Colonic mucosa (tissue), 4 donors: ENCODE results near the gene ZFAND2A. TPM values are rescaled to one million over a fixed set of nuclear protein-coding genes. Genes with fewer than 3 reads are reported as not detected.
A peak's percentile ranks its signal among the peaks of the same experiment; 100 is the strongest.
"Not testable (repeated sequence)": the region's sequence is repeated elsewhere in the genome, so short reads cannot be mapped to it uniquely, and the experiment has no call there.

Source experiments
- DNase-seq: peaks from one replicate; pipeline ENCODE4 v3.0.0-alpha.2; 2020
- H3K27ac ChIP-seq: fragments of 200-600 bp; one replicate; pipeline ENCODE4 v1.8.0; 2021
- H3K27me3 ChIP-seq: fragments of 200-600 bp; one replicate; pipeline ENCODE4 v1.8.0; 2021
- H3K36me3 ChIP-seq: fragments of 200-600 bp; one replicate; pipeline ENCODE4 v1.8.0; 2021
- H3K4me1 ChIP-seq: fragments of 200-600 bp; one replicate; pipeline ENCODE4 v1.8.0; 2021; ENCODE audit warnings: mild to moderate bottlenecking
- H3K4me3 ChIP-seq: fragments of 200-600 bp; one replicate; pipeline ENCODE4 v1.8.0; 2021
- H3K9ac ChIP-seq, 2 donors: one replicate each; pipeline ENCODE4 v1.7.0; 2013; ENCODE audit warnings: control low read depth in 2 of 2, low read depth in 2 of 2, low read length in 2 of 2
- H3K9me3 ChIP-seq: fragments of 200-600 bp; one replicate; pipeline ENCODE4 v1.8.0; 2021
- intact Hi-C: fragments of 100-400 bp; cut with DNase I; formaldehyde crosslinking; loops from one replicate; pipeline ENCODE4 v1.14.1; 2022
- total RNA-seq, 2 donors: library from RNA; stranded (reverse); fragmentation: NEBNext Ultra II Directional in 1 of 2; extraction: Animal tissue kit (Norgen Biotek cat#: 25700) in 1 of 2; gene quantifications; one replicate each; pipeline ENCODE4 v1.2.1, GENCODE V29; 2021
- TF ChIP-seq, protein P1 (sequence below): fragments of 200-600 bp; IDR thresholded peaks from one replicate; pipeline ENCODE4 v1.8.0; 2022; ENCODE audit warnings: antibody characterized with exemption, mild to moderate bottlenecking
- donor health status: healthy.
- donor health status: DM: no; HTN: no; CAD: no.
- donor health status: DM: no; HTN: no; CAD: no.

Gene ZFAND2A
- total RNA-seq, 2 donors from 2014 or later, result 26.2 to 38.7 TPM

GRCh38 chr7:1200045-1200444 is 40.0 kb upstream of the ZFAND2A start:
- intact Hi-C loops, result no loop called here
- Histone ChIP-seq H3K27me3 (no peaks in the 10 kb centered on the region), H3K4me3 (no peak overlapping the region)

GRCh38 chr7:1197997-1198625 is 38.1 kb upstream of the ZFAND2A start:
- no peak for DNase-seq
- TF ChIP-seq, protein P1, sequence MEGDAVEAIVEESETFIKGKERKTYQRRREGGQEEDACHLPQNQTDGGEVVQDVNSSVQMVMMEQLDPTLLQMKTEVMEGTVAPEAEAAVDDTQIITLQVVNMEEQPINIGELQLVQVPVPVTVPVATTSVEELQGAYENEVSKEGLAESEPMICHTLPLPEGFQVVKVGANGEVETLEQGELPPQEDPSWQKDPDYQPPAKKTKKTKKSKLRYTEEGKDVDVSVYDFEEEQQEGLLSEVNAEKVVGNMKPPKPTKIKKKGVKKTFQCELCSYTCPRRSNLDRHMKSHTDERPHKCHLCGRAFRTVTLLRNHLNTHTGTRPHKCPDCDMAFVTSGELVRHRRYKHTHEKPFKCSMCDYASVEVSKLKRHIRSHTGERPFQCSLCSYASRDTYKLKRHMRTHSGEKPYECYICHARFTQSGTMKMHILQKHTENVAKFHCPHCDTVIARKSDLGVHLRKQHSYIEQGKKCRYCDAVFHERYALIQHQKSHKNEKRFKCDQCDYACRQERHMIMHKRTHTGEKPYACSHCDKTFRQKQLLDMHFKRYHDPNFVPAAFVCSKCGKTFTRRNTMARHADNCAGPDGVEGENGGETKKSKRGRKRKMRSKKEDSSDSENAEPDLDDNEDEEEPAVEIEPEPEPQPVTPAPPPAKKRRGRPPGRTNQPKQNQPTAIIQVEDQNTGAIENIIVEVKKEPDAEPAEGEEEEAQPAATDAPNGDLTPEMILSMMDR, result no peak
- no peaks in the 10 kb centered on the region for H3K9me3 ChIP-seq
- no peak overlapping the region for H3K27ac ChIP-seq
- intact Hi-C loops, result no loop called here
- no peaks in the 10 kb centered on the region for H3K4me1 ChIP-seq
- no peak overlapping the region for H3K4me3 ChIP-seq
- H3K27me3 ChIP-seq, result peaks cover 2% of the 10 kb centered on the region
- no peak overlapping the region for H3K9ac ChIP-seq
- H3K36me3 ChIP-seq, result no peaks in the 10 kb centered on the region

More at GRCh38 chr7:1200045-1200444, 40.0 kb upstream of the ZFAND2A start:
- no peak for DNase-seq
- Histone ChIP-seq H3K9me3 (no peaks in the 10 kb centered on the region), H3K9ac (no peak overlapping the region), H3K36me3 (no peaks in the 10 kb centered on the region), H3K4me1 (no peaks in the 10 kb centered on the region), H3K27ac (no peak overlapping the region)
- TF ChIP-seq, protein P1, result no peak

DNA sequence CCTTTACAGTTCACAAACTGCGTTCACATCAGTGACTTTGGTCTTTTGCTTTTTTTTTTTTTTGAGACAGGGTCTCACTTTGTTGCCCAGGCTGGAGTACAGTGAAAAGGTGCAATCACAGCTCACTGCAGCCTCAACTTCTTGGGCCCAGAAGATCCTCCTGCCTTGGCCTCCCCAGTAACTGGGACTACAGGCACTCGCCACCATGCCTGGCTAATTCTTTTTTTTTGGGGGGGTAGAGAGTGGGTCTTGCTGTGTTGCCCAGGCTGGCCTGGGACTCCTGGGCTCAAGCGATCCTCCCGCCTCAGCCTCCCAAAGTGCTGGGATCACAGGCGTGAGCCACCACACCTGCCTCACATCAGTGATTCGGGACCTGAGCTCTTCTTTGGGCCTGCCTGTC is 37.0 kb upstream of the ZFAND2A start:
- no peaks in the 10 kb centered on the region for H3K36me3 ChIP-seq
- H3K4me3 ChIP-seq, result no peak overlapping the region
- intact Hi-C loops, result no loop called here
- no peak overlapping the region for H3K9ac ChIP-seq
- no peaks in the 10 kb centered on the region for H3K4me1 ChIP-seq
- no peak for DNase-seq
- H3K9me3 ChIP-seq, result no peaks in the 10 kb centered on the region
- TF ChIP-seq, protein P1, result no peak
- H3K27ac ChIP-seq, result no peak overlapping the region
- H3K27me3 ChIP-seq, result peaks cover 2% of the 10 kb centered on the region

DNA sequence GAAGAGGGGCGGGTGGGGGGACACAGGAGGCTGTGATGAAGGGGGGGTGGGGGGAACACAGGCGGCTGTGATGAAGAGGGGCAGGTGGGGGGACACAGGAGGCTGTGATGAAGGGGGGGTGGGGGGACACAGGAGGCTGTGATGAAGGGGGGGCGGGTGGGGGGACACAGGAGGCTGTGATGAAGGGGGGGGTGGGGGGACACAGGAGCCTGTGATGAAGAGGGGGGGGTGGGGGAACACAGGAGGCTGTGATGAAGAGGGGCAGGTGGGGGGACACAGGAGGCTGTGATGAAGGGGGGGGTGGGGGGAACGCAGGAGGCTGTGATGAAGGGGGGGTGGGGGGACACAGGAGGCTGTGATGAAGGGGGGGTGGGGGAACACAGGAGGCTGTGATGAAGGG is 36.4 kb upstream of the ZFAND2A start:
- H3K4me3 ChIP-seq, DNase-seq, H3K4me1 ChIP-seq, H3K9me3 ChIP-seq, H3K9ac ChIP-seq, intact Hi-C loops, H3K27me3 ChIP-seq, H3K27ac ChIP-seq, H3K36me3 ChIP-seq: not testable (repeated sequence)

GRCh38 chr7:1193593-1194424 is 33.8 kb upstream of the ZFAND2A start:
- Histone ChIP-seq H3K4me1 (no peaks in the 10 kb centered on the region), H3K4me3 (no peak overlapping the region), H3K27me3 (peaks cover 2% of the 10 kb centered on the region), H3K9ac (no peak overlapping the region), H3K36me3 (no peaks in the 10 kb centered on the region), H3K9me3 (no peaks in the 10 kb centered on the region), H3K27ac (no peak overlapping the region)
- intact Hi-C loops, result no loop called here
- TF ChIP-seq, protein P1, result no peak
- DNase-seq, result peak; percentile 35

- peaks cover 2% of the 10 kb centered on the region for H3K27me3 ChIP-seq
- H3K27ac ChIP-seq, result no peak overlapping the region
- H3K9me3 ChIP-seq, result no peaks in the 10 kb centered on the region
- TF ChIP-seq, protein P1, result no peak
- intact Hi-C loops, result no loop called here
- H3K9ac ChIP-seq, result no peak overlapping the region
- H3K4me1 ChIP-seq, result no peaks in the 10 kb centered on the region
- no peaks in the 10 kb centered on the region for H3K36me3 ChIP-seq
- H3K4me3 ChIP-seq, result no peak overlapping the region
- DNase-seq, result no peak
Measured at GRCh38 chr7:1192171-1192676, 32.2 kb upstream of the ZFAND2A start.
